Activated CD4-positive, alpha-beta T cell treated with anti-CD3 and anti-CD28 coated beads, Interleukin-2, Interleukin-4, amounts not matched to agents 100 ng/mL and 50 ng/mL, durations not matched to agents 16 hours and 8 hours (primary cell): ENCODE measurements around the gene VWA5B1.
"Not testable (repeated sequence)": the region's sequence is repeated elsewhere in the genome, so short reads cannot be mapped to it uniquely, and the experiment has no call there.

ENCODE experiments used
- DNase-seq: peaks from one replicate; pipeline ENCODE4 v3.0.0-alpha.2; 2020; ENCODE audit warnings: low spot score

The VWA5B1 gene, protein sequence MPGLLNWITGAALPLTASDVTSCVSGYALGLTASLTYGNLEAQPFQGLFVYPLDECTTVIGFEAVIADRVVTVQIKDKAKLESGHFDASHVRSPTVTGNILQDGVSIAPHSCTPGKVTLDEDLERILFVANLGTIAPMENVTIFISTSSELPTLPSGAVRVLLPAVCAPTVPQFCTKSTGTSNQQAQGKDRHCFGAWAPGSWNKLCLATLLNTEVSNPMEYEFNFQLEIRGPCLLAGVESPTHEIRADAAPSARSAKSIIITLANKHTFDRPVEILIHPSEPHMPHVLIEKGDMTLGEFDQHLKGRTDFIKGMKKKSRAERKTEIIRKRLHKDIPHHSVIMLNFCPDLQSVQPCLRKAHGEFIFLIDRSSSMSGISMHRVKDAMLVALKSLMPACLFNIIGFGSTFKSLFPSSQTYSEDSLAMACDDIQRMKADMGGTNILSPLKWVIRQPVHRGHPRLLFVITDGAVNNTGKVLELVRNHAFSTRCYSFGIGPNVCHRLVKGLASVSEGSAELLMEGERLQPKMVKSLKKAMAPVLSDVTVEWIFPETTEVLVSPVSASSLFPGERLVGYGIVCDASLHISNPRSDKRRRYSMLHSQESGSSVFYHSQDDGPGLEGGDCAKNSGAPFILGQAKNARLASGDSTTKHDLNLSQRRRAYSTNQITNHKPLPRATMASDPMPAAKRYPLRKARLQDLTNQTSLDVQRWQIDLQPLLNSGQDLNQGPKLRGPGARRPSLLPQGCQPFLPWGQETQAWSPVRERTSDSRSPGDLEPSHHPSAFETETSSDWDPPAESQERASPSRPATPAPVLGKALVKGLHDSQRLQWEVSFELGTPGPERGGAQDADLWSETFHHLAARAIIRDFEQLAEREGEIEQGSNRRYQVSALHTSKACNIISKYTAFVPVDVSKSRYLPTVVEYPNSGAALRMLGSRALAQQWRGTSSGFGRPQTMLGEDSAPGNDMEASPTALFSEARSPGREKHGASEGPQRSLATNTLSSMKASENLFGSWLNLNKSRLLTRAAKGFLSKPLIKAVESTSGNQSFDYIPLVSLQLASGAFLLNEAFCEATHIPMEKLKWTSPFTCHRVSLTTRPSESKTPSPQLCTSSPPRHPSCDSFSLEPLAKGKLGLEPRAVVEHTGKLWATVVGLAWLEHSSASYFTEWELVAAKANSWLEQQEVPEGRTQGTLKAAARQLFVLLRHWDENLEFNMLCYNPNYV

GRCh38 chr1:20290624-20291597, at the start of gene VWA5B1:
Gene VWA5B1 (plus strand): TSS chr1:20290875. CDS start chr1:20310602, 19,727 bp downstream.
- no peak for DNase-seq

- DNase-seq: no peak
These were observed 47.7 kb upstream of the VWA5B1 start for GRCh38 chr1:20242890-20243479.

DNA sequence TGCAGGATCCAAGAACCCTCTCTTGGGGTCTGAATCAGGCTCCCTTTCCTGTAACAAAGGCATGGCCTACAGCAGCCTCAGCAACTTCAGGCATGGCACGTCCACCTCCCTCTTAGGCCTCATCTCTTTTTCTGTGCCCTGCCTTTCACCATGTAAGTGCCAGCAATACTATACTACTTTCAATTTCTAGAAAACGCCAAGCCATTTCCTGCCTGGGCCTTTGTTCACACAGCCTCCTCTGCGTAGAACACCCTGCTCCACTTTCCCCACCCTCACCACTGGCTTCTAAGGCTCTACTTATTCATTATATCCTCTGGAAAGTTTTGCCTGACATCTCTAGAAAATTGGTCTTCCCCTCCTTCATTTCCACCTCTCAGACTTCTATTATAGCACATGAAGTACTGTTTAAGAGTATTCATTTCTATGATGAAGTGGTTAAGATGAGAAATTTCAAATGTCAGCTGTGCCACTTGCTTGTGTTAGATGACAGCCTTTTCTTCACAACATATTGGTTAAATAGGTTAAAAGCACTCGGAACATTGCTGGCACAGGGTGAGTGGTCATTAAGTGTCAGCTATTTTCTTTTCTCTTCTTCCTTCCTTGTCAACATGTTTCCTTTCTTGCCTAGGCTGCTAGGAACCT, 41.6 kb upstream of the VWA5B1 start:
- peak; percentile 55 for DNase-seq

GRCh38 chr1:20250340-20250989, 40.2 kb upstream of the VWA5B1 start:
- DNase-seq: peak; percentile 62

GRCh38 chr1:20252587-20252986, 38.1 kb upstream of the VWA5B1 start:
- no peak for DNase-seq

DNA sequence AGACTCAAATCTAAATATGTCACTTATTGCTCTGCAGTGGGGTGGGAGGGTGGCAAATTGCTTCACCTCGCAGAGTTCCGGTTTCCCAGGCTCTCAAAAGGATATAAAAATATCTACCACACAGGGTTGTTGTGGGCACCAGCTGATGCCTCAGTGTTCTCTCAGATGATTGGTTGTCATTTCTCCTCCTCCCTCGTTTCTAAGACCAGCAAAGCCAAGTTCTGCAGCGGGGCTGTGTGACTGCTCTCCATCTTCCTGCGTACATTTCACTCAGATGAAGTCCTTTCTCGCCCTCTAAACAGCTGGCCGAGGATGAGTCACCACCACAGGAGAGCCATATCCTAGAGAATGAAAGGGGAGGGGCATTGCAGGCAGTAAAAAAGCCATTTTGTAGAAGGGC, 35.0 kb upstream of the VWA5B1 start:
- no peak for DNase-seq

DNA sequence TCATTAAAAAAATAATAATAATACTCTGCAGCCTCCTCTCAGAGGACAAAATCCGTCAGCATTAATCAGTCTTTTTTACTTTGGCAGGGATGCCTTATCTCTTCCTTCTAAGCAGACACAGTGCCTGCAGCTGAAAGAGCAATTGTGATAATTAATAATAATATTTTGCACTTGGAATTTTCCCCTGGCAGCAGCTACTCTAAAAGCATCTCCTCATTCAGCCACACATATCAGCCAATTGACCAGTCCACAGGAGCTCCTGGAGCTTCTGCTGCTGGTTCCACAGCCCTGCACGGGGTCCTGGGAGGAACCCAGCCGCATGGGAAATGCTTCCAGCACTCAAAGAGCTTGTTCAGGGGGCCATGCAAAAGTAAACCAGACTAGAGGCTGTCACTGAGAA, 31.0 kb upstream of the VWA5B1 start:
- DNase-seq: no peak

DNA sequence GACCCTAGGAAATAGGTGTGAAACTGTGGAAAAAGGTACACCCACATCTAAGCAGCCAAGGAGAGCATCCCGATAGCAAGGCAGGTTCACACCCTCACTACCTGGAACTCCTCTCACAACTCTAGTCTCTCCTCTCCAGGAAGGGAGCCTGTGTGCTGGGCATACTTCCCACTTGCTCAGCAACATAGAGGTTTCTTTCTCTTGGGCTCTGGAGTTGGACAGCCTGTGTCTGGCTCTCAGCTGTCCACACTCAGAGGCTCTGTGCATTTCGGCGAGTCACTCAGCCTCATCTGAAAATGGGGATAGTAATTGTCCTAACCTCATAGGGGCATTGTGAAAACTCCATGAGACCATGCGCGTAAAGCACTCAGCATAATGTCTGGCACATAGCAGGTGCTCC, 29.6 kb upstream of the VWA5B1 start:
- no peak for DNase-seq

- no peak for DNase-seq
These were observed 27.7 kb upstream of the VWA5B1 start for GRCh38 chr1:20262810-20263534.

- DNase-seq: no peak
These were observed 25.4 kb upstream of the VWA5B1 start for GRCh38 chr1:20265250-20265649.

DNA sequence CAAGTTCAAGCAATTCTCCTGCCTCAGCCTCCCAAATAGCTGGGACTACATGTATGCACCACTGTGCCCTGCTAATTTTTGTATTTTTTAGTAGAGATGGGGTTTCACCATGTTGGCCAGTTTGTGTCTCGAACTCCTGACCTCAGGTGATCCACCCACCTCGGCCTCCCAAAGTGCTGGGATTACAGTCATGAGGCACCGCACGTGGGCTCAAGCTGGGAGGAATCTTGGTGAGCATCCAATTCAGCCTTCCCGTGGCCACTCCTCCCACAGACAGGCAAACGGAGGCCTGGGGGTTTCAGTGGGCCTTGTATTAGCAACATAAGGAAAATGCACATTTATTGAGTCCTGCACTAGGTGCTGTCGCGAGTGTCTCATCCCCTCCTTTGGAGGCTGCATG, 24.5 kb upstream of the VWA5B1 start:
- DNase-seq: no peak

DNA sequence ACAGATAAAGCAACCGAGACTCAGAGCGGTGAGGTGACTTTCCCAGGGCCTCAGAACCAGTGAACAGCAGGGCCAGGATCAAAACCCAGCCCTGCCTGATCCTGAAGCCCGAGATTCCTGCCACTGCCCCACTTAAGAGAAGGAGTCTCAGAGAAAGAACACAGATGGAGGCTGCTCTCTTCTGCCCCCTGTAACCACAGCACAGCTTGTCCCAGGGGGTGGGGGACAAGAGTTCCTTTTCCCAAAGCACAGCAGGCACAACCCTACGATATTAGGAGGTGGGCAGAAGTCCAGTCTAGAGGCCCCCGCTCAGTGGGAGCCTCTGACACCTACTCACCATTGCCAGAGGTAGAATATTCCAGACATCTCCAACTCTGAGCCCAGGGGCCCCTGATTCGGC, 24.0 kb upstream of the VWA5B1 start:
- no peak for DNase-seq

DNA sequence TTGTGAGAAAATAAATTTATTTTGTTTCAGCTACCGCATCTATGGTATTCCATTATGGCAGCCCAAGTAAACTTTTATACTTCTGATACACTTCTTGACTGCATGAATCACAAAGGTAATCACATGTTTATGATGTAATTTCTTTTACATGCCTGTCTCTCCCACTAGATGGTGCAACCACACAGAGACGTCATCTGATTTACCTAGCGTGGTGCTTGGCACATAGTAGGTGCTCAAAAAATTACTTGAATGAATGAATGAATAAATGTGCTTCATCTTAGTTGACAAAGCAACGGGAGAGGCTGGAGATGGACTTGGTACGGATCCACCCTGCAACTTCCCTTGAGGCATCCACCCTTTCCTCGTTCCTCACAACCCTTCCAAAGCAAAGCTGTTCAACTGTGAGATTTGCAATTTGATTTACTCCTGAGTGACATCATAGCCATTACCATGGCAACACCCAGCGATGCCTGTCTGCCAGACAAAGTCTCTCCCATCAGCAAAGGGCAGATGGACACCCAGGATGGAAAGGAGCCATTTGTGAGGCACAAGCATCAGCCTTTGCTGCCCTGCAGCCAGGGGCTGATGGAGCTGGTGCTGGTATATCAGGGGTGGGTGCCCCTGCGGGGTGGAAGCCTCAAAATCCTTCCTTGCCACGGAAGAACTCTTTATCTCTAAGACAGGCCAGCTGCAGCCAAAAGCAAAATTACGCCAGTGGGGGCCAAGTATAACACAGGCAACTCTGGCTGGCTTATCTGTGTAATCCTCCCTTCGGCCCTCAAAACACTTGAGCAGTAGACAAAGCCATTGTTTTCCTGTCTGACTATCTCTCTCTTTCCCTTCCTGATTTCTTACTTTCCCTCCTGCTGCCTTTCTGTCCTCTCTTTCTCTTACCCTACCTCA, 18.9 kb upstream of the VWA5B1 start:
- DNase-seq: no peak

DNA sequence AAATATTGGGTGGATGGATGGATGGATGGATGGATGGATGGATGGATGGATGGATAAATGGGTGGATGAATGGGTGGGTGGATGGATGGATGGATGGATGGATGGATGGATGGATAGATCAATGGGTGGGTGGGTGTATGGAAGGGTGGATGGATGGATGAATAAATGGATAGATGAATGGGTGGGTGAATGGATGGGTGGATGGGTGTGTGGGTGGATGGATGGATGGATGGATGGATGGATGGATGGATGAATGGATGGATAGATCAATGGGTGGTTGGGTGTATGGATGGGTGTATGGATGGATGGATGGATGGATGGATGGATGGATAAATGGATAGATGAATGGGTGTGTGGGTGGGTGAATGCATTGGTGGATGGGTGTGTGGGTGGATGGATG, 17.0 kb upstream of the VWA5B1 start:
- DNase-seq: not testable (repeated sequence)

DNA sequence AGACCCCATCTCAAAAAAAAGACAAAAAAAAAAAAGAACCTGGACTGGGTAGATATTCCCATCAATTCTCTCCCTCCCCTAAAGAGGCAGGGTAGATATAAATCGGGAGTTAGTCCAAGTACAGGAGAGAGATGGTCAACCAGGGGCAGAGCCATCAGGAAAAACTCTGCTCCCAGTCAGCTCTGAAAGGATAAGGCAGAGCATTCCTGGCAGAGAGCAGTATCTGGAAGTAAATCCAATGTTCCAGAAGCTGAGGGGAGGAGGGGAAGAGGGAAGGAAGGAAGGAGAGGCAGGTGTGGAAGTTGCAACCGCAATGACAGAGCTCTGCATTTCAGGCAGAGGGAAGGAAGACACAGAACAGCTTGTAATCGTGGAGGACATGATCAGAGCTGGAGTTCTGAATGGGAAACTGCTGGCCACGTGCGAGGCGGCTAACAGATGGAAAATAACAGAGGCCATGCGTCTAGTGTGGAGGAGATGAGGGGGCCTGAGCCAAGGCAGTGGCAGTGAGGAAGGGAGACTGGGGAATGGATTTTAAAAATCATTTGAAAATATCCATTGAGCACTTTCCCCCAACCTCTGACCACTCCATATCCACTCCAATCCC, 15.3 kb upstream of the VWA5B1 start:
- DNase-seq: no peak

- DNase-seq: no peak
These were observed 14.1 kb upstream of the VWA5B1 start for GRCh38 chr1:20276485-20277159.

DNA sequence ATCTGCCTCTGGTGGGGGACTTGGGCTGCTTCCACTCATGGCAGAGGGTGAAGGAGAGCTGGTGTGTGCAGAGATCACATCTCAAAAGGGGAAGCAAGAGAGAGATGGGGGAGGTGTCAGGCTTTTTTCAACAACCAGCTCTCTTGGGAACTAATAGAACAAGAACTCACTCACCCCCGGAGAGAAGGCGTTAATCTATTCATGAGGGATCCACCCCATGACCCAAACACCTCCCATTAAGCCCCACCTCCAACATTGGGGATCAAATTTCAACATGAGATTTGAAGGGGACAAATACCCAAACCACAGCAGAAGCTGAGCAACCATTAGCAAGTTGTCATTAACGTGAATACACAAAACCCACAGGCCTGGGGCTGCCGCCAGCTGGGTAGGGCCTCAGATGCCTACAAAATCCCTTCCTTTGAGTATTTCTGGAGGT, 12.0 kb upstream of the VWA5B1 start:
- no peak for DNase-seq
